ENCODE measurements around the gene SOX8. TPM values are rescaled to one million over a fixed set of nuclear protein-coding genes. Genes with fewer than 3 reads are reported as not detected.

Gene SOX8
- total RNA-seq (2022), result not detected in 2 replicates
- Bru-seq, nascent RNA, result not detected
- BruChase-seq, experiment 1, labeled RNA remaining after a 6-hour chase, result not detected
- not detected for BruChase-seq, experiment 2, labeled RNA remaining after a 2-hour chase
- long read RNA-seq, result 0 reads

GRCh38 chr16:981695-982144 is at the start of gene SOX8:
Gene SOX8 (plus strand): TSS chr16:981770. CDS start chr16:981923, 153 bp downstream.
- Mint-ChIP-seq H3K4me3 (ENCODE audit: unreplicated experiment) (no peak within 1 kb of the TSS), H3K27me3 (ENCODE audit: insufficient read depth, unreplicated experiment) (peaks cover 15% of the 10 kb centered on the region), H3K4me1 (ENCODE audit: insufficient read depth, unreplicated experiment) (no peaks in the 10 kb centered on the region), H3K9me3 (ENCODE audit: unreplicated experiment) (no peaks in the 10 kb centered on the region), H3K36me3 (ENCODE audit: insufficient read depth, unreplicated experiment) (no peaks in the 10 kb centered on the region), H3K27ac (ENCODE audit: low read depth, unreplicated experiment) (no peak within 1 kb of the TSS)
- POLR2A ChIA-PET, result no interaction called here
- BruUV-seq (replicated peaks), result no TSS peak
- intact Hi-C loops (cut with micrococcal nuclease), result no loop called here
- CTCF ChIA-PET, result no interaction called here
- DNase-seq (ENCODE audit: unreplicated experiment), result no peak
- TF ChIP-seq, protein P1, sequence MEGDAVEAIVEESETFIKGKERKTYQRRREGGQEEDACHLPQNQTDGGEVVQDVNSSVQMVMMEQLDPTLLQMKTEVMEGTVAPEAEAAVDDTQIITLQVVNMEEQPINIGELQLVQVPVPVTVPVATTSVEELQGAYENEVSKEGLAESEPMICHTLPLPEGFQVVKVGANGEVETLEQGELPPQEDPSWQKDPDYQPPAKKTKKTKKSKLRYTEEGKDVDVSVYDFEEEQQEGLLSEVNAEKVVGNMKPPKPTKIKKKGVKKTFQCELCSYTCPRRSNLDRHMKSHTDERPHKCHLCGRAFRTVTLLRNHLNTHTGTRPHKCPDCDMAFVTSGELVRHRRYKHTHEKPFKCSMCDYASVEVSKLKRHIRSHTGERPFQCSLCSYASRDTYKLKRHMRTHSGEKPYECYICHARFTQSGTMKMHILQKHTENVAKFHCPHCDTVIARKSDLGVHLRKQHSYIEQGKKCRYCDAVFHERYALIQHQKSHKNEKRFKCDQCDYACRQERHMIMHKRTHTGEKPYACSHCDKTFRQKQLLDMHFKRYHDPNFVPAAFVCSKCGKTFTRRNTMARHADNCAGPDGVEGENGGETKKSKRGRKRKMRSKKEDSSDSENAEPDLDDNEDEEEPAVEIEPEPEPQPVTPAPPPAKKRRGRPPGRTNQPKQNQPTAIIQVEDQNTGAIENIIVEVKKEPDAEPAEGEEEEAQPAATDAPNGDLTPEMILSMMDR (IDR thresholded peaks at IDR 0.05; ENCODE audit: unreplicated experiment), result no peak

DNA sequence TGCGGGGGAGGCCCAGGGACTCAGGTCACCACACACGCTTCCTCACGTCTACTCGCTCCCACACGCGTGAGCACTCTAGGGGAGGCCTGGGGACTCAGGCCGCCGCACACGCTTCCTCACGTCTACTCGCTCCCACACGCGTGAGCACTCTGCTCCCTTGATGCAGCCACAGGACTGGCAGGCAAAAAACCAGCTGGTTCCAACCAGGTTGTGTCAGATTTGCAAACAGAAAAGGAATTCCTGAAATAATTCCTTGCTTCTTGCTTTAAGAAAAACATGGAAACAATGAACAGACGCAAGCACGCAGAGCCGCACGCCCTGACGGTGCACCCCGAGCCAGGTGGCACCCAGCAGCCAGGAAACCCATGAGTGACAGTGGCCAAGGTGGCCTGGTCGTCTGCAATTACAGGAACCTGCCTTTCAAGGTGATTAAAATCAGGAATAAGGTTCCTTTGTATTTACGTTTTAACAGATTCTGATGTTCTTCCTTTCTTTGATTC is 48.7 kb upstream of the SOX8 start:
- Mint-ChIP-seq H3K9me3 (ENCODE audit: unreplicated experiment) (no peaks in the 10 kb centered on the region), H3K4me1 (ENCODE audit: insufficient read depth, unreplicated experiment) (no peaks in the 10 kb centered on the region), H3K27me3 (ENCODE audit: insufficient read depth, unreplicated experiment) (no peaks in the 10 kb centered on the region), H3K4me3 (ENCODE audit: unreplicated experiment) (no peak overlapping the region), H3K36me3 (ENCODE audit: insufficient read depth, unreplicated experiment) (peaks cover 11% of the 10 kb centered on the region), H3K27ac (ENCODE audit: low read depth, unreplicated experiment) (no peak overlapping the region)
- no TSS peak for BruUV-seq (replicated peaks)
- ChIA-PET POLR2A (no interaction called here), CTCF (no interaction called here)
- DNase-seq (ENCODE audit: unreplicated experiment), result no peak
- intact Hi-C loops (cut with micrococcal nuclease), result no loop called here
- TF ChIP-seq, protein P1 (IDR thresholded peaks at IDR 0.05; ENCODE audit: unreplicated experiment), result no peak

DNA sequence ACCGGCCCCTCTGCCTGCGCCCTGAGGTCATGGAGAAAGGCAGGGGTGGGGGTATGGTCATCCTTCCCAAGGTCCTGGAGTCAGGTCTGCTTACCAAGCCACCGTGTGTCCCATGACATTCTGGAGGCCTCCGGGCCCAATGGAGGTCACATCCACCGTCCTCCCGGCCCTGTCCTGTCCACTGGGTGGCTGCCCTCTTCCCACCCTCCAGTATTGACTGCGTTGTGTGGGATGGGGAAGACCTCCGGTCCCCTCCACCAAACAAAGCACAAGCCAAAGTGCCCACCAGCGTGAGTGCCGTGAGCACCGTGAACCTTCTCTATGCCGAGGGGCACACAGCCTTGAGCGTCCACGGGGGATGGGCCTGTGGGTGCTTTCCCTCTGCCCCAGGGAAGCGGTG is 48.0 kb upstream of the SOX8 start:
- no peak overlapping the region for H3K4me3 Mint-ChIP-seq (ENCODE audit: unreplicated experiment)
- H3K4me1 Mint-ChIP-seq (ENCODE audit: insufficient read depth, unreplicated experiment), result no peaks in the 10 kb centered on the region
- BruUV-seq (replicated peaks), result no TSS peak
- intact Hi-C loops (cut with micrococcal nuclease), result no loop called here
- no peak for DNase-seq (ENCODE audit: unreplicated experiment)
- H3K27ac Mint-ChIP-seq (ENCODE audit: low read depth, unreplicated experiment), result no peak overlapping the region
- H3K27me3 Mint-ChIP-seq (ENCODE audit: insufficient read depth, unreplicated experiment), result no peaks in the 10 kb centered on the region
- ChIA-PET POLR2A (no interaction called here), CTCF (no interaction called here)
- peaks cover 11% of the 10 kb centered on the region for H3K36me3 Mint-ChIP-seq (ENCODE audit: insufficient read depth, unreplicated experiment)
- H3K9me3 Mint-ChIP-seq (ENCODE audit: unreplicated experiment), result no peaks in the 10 kb centered on the region
- TF ChIP-seq, protein P1 (IDR thresholded peaks at IDR 0.05; ENCODE audit: unreplicated experiment), result no peak

GRCh38 chr16:934178-934577 is 47.4 kb upstream of the SOX8 start:
- CTCF ChIA-PET, result no interaction called here
- POLR2A ChIA-PET, result no interaction called here
- TF ChIP-seq, protein P1 (IDR thresholded peaks at IDR 0.05; ENCODE audit: unreplicated experiment), result no peak
- Mint-ChIP-seq H3K9me3 (ENCODE audit: unreplicated experiment) (no peaks in the 10 kb centered on the region), H3K27ac (ENCODE audit: low read depth, unreplicated experiment) (no peak overlapping the region), H3K36me3 (ENCODE audit: insufficient read depth, unreplicated experiment) (peaks cover 11% of the 10 kb centered on the region), H3K4me3 (ENCODE audit: unreplicated experiment) (no peak overlapping the region), H3K27me3 (ENCODE audit: insufficient read depth, unreplicated experiment) (no peaks in the 10 kb centered on the region), H3K4me1 (ENCODE audit: insufficient read depth, unreplicated experiment) (no peaks in the 10 kb centered on the region)
- DNase-seq (ENCODE audit: unreplicated experiment), result no peak
- intact Hi-C loops (cut with micrococcal nuclease), result no loop called here
- BruUV-seq (replicated peaks), result no TSS peak

Data from MCF 10A (cell line).